ENCODE results near the gene ZFP92.
"Not testable (repeated sequence)": the region's sequence is repeated elsewhere in the genome, so short reads cannot be mapped to it uniquely, and the experiment has no call there.

Gene ZFP92

GRCh38 chrX:153387345-153387744 is 23.9 kb upstream of the ZFP92 start:
- DNase-seq, result no peak

- no peak for DNase-seq
Observed at GRCh38 chrX:153387987-153388721, 23.1 kb upstream of the ZFP92 start.

- DNase-seq, result no peak
Observed at GRCh38 chrX:153388722-153389459, 22.4 kb upstream of the ZFP92 start.

- not testable (repeated sequence) for DNase-seq
Observed at GRCh38 chrX:153389460-153389768, 21.9 kb upstream of the ZFP92 start.

GRCh38 chrX:153392642-153393321 is 18.5 kb upstream of the ZFP92 start:
- no peak for DNase-seq

GRCh38 chrX:153394612-153395011 is 16.7 kb upstream of the ZFP92 start:
- no peak for DNase-seq

GRCh38 chrX:153395613-153396319 is 15.5 kb upstream of the ZFP92 start:
- no peak for DNase-seq

- no peak for DNase-seq
Observed at GRCh38 chrX:153396320-153397195, 14.7 kb upstream of the ZFP92 start.

- DNase-seq, result no peak
Observed at GRCh38 chrX:153397256-153397960, 13.9 kb upstream of the ZFP92 start.

- DNase-seq, result no peak
Observed at GRCh38 chrX:153398275-153398960, 12.9 kb upstream of the ZFP92 start.

- DNase-seq, result no peak
Observed at GRCh38 chrX:153400146-153401132, 10.8 kb upstream of the ZFP92 start.

GRCh38 chrX:153401133-153401764 is 10.0 kb upstream of the ZFP92 start, which contains the start of gene PNMA6E:
Gene PNMA6E, minus strand, starts transcription at chrX:153401350. Its CDS starts 2,501 bp downstream, at chrX:153398849.
- no peak for DNase-seq

GRCh38 chrX:153404333-153404732 is 6.9 kb upstream of the ZFP92 start:
- DNase-seq, result not testable (repeated sequence)

GRCh38 chrX:153405426-153405825 is 5.8 kb upstream of the ZFP92 start:
- no peak for DNase-seq

GRCh38 chrX:153406011-153406410 is 5.3 kb upstream of the ZFP92 start:
- DNase-seq, result no peak

- no peak for DNase-seq
Observed at GRCh38 chrX:153406903-153407302, 4.4 kb upstream of the ZFP92 start.

- DNase-seq, result no peak
Observed at GRCh38 chrX:153407736-153408135, 3.5 kb upstream of the ZFP92 start.

GRCh38 chrX:153408221-153408721 is 3.0 kb upstream of the ZFP92 start:
- no peak for DNase-seq

GRCh38 chrX:153408871-153409351 is 2.4 kb upstream of the ZFP92 start:
- no peak for DNase-seq
